Body of pancreas (tissue), 4 donors: ENCODE data around the gene TMEM115.

ENCODE experiments used
- CTCF ChIP-seq, 7 experiments: fragments of 450-650 bp in 4 of 7; fragments of 200-600 bp in 3 of 7; sonication (generic) in 3 of 7; IDR thresholded peaks; one replicate each; pipeline ENCODE4 v1.5.1; 2016 to 2019; ENCODE audit warnings: antibody characterized with exemption in 7 of 7
- POLR2A ChIP-seq, 3 donors: fragments of 450-650 bp; IDR thresholded peaks; one replicate each; pipeline ENCODE4 v1.6.1; 2016; ENCODE audit warnings: antibody characterized with exemption in 3 of 3, mild to moderate bottlenecking in 2 of 3

- no peak for TF ChIP-seq POLR2A (IDR thresholded peaks at IDR 0.05)
- no peak for TF ChIP-seq CTCF (IDR thresholded peaks at IDR 0.05)
These were observed 19.7 kb downstream of the TMEM115 start for GRCh38 chr3:50339485-50340146.
